ENCODE data around the gene TRIM33.
"Not testable (repeated sequence)": the region's sequence is repeated elsewhere in the genome, so short reads cannot be mapped to it uniquely, and the experiment has no call there.

Gene TRIM33

DNA sequence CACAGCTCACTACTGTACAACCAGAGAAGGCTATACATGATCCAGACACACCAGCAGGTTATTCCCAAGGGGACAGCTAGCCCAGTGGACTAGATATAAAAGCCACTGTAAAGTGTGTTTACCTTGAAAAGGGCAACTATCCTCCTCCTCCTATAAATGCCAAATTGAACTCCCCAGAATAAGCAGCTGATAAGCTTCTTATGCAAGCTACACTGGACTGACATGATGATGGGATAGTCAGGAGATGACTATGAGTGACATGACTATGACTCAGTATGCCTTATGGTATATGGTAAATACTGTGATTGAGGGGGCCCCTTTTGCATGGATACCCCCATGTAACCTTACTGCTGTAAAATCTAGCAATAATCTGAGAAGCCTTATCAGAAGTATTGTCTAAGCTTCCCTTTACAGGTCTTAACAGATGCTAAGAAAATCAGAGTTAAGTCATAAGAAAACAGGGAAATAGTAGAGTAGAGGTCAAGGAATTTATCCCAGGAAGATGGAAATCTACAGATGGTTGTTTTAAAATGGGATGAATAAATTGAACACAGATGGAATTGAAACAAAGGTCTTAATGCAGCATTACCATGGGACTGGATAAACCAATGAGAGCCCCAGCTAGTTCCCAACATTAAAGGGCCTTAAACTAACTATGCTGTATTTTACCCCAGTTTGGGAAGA, 55.8 kb downstream of the TRIM33 start:
- TF ChIP-seq, protein P1, sequence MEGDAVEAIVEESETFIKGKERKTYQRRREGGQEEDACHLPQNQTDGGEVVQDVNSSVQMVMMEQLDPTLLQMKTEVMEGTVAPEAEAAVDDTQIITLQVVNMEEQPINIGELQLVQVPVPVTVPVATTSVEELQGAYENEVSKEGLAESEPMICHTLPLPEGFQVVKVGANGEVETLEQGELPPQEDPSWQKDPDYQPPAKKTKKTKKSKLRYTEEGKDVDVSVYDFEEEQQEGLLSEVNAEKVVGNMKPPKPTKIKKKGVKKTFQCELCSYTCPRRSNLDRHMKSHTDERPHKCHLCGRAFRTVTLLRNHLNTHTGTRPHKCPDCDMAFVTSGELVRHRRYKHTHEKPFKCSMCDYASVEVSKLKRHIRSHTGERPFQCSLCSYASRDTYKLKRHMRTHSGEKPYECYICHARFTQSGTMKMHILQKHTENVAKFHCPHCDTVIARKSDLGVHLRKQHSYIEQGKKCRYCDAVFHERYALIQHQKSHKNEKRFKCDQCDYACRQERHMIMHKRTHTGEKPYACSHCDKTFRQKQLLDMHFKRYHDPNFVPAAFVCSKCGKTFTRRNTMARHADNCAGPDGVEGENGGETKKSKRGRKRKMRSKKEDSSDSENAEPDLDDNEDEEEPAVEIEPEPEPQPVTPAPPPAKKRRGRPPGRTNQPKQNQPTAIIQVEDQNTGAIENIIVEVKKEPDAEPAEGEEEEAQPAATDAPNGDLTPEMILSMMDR (conservative IDR thresholded peaks at IDR 0.05; ENCODE audit: control insufficient read depth, insufficient read depth, low read depth, low read length) = no peak
- H3K4me3 ChIP-seq (ENCODE audit: control insufficient read depth, low read depth, low read length) = no peak overlapping the region
- DNase-seq (ENCODE audit: low read depth) = peak; percentile 67

DNA sequence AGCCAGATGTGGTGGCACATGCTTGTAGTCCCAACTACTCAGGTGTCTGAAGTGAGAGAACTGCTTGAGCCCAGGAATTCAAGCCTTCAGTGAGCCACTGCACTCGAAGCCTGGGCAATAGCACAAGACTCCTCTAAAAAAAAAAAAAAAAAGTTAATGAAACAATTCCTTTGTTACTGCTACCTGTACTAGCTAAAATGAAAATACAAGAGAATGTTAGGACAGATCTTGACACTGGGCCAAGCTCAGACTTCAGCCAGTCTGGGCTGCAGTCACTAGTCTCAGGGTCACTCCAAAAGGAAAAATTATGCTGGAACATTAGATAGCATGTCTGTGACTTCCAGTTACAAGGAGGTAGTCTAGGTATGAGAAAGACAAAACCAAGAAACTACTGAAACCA, 56.5 kb downstream of the TRIM33 start:
- DNase-seq (ENCODE audit: low read depth) = no peak
- TF ChIP-seq, protein P1 (conservative IDR thresholded peaks at IDR 0.05; ENCODE audit: control insufficient read depth, insufficient read depth, low read depth, low read length) = no peak
- no peak overlapping the region for H3K4me3 ChIP-seq (ENCODE audit: control insufficient read depth, low read depth, low read length)

DNA sequence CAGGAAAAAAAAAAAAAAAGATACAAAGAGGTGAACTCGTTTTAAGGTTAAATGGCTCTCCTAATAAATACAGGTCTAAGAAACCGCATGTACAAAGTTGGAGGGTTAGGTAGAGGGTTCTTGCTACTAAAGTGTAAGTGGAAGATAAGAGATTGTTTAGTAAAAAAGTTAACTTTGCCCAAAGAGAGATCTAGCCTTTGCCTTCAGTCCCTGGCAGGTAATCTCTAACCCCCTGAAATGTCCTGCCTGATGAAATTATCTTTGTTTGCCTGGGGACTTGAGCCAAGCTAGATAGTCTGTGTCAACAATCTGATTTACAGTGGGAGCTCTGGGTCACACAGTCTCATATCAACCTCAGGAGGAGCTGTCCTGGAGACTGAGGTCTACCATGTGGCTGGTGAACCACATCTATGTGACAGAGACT, 57.6 kb downstream of the TRIM33 start:
- DNase-seq (ENCODE audit: low read depth) = no peak
- H3K4me3 ChIP-seq (ENCODE audit: control insufficient read depth, low read depth, low read length) = no peak overlapping the region
- TF ChIP-seq, protein P1 (conservative IDR thresholded peaks at IDR 0.05; ENCODE audit: control insufficient read depth, insufficient read depth, low read depth, low read length) = no peak

DNA sequence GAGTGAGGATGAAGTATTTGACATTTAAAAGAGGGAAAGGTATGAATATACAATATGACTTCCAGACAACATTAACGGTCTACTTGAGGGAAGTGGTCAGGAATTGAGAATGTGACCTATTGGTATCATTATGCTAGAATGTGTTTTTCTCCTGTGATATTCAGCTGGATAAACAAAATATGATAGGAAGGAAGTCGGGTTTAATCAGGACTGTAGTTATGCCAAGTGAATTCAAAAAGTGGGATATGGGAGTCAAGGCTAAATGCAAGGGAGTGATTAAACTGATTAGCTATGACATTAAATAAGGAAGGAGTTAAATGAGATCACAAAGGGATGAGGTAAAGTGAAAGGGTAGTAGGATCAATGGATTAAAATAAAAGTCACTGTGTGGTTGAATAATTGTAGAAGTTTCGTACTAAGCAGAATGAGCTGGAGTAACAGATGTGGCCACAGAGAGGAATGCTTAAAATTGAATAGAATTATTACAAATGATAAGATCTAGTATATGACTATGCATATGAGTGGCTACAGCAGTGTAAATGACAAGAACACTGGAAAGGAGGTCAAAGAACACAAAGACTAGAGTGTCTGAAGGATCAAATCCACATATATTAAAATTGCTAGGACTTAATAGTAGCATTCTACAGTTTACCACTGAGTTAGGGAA, 62.5 kb downstream of the TRIM33 start:
- TF ChIP-seq, protein P1 (conservative IDR thresholded peaks at IDR 0.05; ENCODE audit: control insufficient read depth, insufficient read depth, low read depth, low read length) = no peak
- no peak overlapping the region for H3K4me3 ChIP-seq (ENCODE audit: control insufficient read depth, low read depth, low read length)
- DNase-seq (ENCODE audit: low read depth) = no peak

DNA sequence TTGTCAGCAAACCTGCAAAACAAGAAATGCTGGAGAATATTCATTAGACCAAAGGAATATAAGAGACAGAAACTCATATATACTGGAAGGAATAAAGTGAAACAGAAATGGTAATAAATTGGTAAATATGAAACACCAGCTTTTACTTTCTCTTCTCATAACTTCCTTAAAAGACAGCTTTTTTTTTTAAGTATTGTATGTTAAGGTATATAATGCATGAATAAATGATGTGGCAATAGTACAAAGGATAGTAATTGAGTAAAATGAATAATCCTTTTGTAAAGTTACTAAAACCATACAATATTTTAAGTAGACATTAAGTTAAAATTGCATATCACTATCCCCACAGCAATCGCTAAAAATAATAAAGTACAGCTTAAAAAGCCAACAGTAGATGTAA, 64.8 kb downstream of the TRIM33 start:
- no peak overlapping the region for H3K4me3 ChIP-seq (ENCODE audit: control insufficient read depth, low read depth, low read length)
- TF ChIP-seq, protein P1 (conservative IDR thresholded peaks at IDR 0.05; ENCODE audit: control insufficient read depth, insufficient read depth, low read depth, low read length) = no peak

DNA sequence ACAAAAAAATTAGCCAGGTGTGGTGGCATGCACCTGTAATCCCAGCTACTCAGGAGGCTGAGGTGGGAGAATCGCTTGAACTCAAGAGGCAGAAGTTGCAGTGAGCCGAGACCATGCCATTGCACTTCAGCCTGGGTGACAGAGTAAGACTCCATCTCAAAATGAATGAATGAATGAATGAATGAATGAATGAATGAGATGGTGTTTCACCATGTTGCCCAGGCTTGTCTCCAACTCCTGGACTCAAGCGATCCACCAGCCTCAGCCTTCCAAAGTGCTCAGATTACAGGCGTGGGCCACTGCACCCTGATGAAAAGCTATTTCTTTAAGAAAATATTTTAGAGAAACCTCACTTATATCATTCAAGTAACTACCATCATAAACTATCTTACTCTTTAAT, 67.8 kb downstream of the TRIM33 start:
- H3K4me3 ChIP-seq (ENCODE audit: control insufficient read depth, low read depth, low read length) = not testable (repeated sequence)

More for the DNA sequence above, 64.8 kb downstream of the TRIM33 start:
- no peak for DNase-seq (ENCODE audit: low read depth)

DNA sequence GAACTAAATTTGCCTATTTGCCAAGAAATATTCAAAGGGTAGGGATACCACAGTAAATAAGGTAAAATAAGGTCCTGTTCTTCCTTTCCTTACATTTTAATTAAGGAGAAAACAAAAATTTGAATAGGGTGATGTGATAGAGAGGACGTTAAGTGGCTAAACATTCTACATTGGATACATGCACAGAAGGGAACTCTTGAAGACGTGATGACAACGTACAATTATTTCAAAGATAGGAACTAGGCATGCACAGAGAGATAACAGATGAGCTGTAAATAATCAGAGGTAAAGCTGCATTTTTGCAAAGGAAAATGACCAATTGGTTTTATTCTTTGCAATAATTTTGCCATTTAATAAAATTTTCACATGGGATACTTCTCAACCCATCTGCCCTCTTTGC, 69.7 kb downstream of the TRIM33 start:
- no peak for DNase-seq (ENCODE audit: low read depth)
- TF ChIP-seq, protein P1 (conservative IDR thresholded peaks at IDR 0.05; ENCODE audit: control insufficient read depth, insufficient read depth, low read depth, low read length) = no peak
- H3K4me3 ChIP-seq (ENCODE audit: control insufficient read depth, low read depth, low read length) = no peak overlapping the region

More for the DNA sequence above, 67.8 kb downstream of the TRIM33 start:
- DNase-seq (ENCODE audit: low read depth) = not testable (repeated sequence)

Data from fibroblast of mammary gland (primary cell).